ENCODE measurements around the gene ARHGDIB. TPM values are rescaled to one million over a fixed set of nuclear protein-coding genes. Genes with fewer than 3 reads are reported as not detected.
A peak's percentile ranks its signal among the peaks of the same experiment; 100 is the strongest.

ARHGDIB gene
- total RNA-seq, 1 experiment from 2014 or later = 1.6 TPM

GRCh38 chr12:14936224-14936861 is 25.1 kb downstream of the ARHGDIB start:
- ATAC-seq (peak; percentile 93), DNase-seq (ENCODE audit: low spot score) (peak; percentile 59)
- CTCF ChIA-PET = interaction anchor here (0.5 to 3.0 kb wide), 23 partner anchors 9 to 285 kb away, joined by 3 to 26 read pairs (median 5); partner anchors contain the start of genes C12orf60, PDE6H and RERG
- Mint-ChIP-seq H3K36me3 (no peaks in the 10 kb centered on the region), H3K4me1 (no peaks in the 10 kb centered on the region), H3K27me3 (ENCODE audit: low read depth) (no peaks in the 10 kb centered on the region), H3K4me3 (no peak overlapping the region), H3K27ac (no peak overlapping the region), H3K9me3 (no peaks in the 10 kb centered on the region)
- POLR2A ChIA-PET = no interaction called here
- TF ChIP-seq ZNF232 (CRISPR knock-in tag; IDR thresholded peaks at IDR 0.05) (no peak), MYBL2 (CRISPR knock-in tag; IDR thresholded peaks at IDR 0.05) (0 out of 2 replicates have a peak, but pooled peaks have one; percentile 32), ZNF138 (CRISPR knock-in tag; conservative IDR thresholded peaks at IDR 0.05) (no peak), ATF1 (CRISPR knock-in tag; IDR thresholded peaks at IDR 0.05) (no peak), OVOL2 (CRISPR knock-in tag; IDR thresholded peaks at IDR 0.05; ENCODE audit: borderline replicate concordance) (no peak), ZNF219 (CRISPR knock-in tag; IDR thresholded peaks at IDR 0.05; ENCODE audit: borderline replicate concordance) (no peak), PREB (CRISPR knock-in tag; IDR thresholded peaks at IDR 0.05; ENCODE audit: borderline replicate concordance) (no peak)
- TF ChIP-seq, protein P1, sequence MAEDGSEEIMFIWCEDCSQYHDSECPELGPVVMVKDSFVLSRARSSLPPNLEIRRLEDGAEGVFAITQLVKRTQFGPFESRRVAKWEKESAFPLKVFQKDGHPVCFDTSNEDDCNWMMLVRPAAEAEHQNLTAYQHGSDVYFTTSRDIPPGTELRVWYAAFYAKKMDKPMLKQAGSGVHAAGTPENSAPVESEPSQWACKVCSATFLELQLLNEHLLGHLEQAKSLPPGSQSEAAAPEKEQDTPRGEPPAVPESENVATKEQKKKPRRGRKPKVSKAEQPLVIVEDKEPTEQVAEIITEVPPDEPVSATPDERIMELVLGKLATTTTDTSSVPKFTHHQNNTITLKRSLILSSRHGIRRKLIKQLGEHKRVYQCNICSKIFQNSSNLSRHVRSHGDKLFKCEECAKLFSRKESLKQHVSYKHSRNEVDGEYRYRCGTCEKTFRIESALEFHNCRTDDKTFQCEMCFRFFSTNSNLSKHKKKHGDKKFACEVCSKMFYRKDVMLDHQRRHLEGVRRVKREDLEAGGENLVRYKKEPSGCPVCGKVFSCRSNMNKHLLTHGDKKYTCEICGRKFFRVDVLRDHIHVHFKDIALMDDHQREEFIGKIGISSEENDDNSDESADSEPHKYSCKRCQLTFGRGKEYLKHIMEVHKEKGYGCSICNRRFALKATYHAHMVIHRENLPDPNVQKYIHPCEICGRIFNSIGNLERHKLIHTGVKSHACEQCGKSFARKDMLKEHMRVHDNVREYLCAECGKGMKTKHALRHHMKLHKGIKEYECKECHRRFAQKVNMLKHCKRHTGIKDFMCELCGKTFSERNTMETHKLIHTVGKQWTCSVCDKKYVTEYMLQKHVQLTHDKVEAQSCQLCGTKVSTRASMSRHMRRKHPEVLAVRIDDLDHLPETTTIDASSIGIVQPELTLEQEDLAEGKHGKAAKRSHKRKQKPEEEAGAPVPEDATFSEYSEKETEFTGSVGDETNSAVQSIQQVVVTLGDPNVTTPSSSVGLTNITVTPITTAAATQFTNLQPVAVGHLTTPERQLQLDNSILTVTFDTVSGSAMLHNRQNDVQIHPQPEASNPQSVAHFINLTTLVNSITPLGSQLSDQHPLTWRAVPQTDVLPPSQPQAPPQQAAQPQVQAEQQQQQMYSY (CRISPR knock-in tag; IDR thresholded peaks at IDR 0.05) = no peak
- TF ChIP-seq, protein P2, sequence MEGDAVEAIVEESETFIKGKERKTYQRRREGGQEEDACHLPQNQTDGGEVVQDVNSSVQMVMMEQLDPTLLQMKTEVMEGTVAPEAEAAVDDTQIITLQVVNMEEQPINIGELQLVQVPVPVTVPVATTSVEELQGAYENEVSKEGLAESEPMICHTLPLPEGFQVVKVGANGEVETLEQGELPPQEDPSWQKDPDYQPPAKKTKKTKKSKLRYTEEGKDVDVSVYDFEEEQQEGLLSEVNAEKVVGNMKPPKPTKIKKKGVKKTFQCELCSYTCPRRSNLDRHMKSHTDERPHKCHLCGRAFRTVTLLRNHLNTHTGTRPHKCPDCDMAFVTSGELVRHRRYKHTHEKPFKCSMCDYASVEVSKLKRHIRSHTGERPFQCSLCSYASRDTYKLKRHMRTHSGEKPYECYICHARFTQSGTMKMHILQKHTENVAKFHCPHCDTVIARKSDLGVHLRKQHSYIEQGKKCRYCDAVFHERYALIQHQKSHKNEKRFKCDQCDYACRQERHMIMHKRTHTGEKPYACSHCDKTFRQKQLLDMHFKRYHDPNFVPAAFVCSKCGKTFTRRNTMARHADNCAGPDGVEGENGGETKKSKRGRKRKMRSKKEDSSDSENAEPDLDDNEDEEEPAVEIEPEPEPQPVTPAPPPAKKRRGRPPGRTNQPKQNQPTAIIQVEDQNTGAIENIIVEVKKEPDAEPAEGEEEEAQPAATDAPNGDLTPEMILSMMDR (IDR thresholded peaks at IDR 0.05) = 0 out of 2 replicates have a peak, but pooled peaks have one; percentile 21
- TF ChIP-seq, protein P3, sequence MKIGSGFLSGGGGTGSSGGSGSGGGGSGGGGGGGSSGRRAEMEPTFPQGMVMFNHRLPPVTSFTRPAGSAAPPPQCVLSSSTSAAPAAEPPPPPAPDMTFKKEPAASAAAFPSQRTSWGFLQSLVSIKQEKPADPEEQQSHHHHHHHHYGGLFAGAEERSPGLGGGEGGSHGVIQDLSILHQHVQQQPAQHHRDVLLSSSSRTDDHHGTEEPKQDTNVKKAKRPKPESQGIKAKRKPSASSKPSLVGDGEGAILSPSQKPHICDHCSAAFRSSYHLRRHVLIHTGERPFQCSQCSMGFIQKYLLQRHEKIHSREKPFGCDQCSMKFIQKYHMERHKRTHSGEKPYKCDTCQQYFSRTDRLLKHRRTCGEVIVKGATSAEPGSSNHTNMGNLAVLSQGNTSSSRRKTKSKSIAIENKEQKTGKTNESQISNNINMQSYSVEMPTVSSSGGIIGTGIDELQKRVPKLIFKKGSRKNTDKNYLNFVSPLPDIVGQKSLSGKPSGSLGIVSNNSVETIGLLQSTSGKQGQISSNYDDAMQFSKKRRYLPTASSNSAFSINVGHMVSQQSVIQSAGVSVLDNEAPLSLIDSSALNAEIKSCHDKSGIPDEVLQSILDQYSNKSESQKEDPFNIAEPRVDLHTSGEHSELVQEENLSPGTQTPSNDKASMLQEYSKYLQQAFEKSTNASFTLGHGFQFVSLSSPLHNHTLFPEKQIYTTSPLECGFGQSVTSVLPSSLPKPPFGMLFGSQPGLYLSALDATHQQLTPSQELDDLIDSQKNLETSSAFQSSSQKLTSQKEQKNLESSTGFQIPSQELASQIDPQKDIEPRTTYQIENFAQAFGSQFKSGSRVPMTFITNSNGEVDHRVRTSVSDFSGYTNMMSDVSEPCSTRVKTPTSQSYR (CRISPR knock-in tag; IDR thresholded peaks at IDR 0.05) = no peak

DNA sequence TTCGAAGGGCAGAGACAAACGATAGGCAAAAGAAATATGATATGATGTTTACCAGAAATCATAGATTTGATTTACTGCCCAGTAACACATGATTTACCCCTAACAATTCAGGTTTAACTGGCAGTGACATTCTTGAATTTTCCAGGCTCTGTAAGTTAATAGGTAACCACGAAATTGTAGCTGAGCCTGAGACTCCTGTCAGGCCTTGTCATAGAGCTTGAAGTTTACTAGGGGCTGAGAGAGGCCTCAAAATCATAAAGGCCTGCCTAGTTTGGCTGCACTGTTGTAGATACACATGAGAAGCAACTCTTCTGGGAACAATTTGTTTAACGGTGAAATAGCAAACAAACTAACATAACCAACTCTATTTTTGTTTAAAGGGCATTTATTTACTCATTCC is 26.4 kb downstream of the ARHGDIB start:
- Mint-ChIP-seq H3K27me3 (ENCODE audit: low read depth) (no peaks in the 10 kb centered on the region), H3K4me3 (no peak overlapping the region), H3K36me3 (no peaks in the 10 kb centered on the region), H3K27ac (no peak overlapping the region), H3K9me3 (no peaks in the 10 kb centered on the region), H3K4me1 (peaks cover 3% of the 10 kb centered on the region; the same call in 1 of the 2 replicates)
- DNase-seq (ENCODE audit: low spot score) = no peak
- ChIA-PET CTCF (interaction anchor here (2.3 kb wide), 1 partner anchor 22 kb away, joined by 10 read pairs; no protein-coding TSS in a partner anchor), POLR2A (no interaction called here)
- TF ChIP-seq, protein P4, sequence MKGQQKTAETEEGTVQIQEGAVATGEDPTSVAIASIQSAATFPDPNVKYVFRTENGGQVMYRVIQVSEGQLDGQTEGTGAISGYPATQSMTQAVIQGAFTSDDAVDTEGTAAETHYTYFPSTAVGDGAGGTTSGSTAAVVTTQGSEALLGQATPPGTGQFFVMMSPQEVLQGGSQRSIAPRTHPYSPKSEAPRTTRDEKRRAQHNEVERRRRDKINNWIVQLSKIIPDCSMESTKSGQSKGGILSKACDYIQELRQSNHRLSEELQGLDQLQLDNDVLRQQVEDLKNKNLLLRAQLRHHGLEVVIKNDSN (CRISPR knock-in tag; IDR thresholded peaks at IDR 0.05) = no peak
- TF ChIP-seq, protein P2 (IDR thresholded peaks at IDR 0.05) = no peak
- TF ChIP-seq FOXP1 (CRISPR knock-in tag; IDR thresholded peaks at IDR 0.05; ENCODE audit: borderline replicate concordance) (no peak), ZNF396 (CRISPR knock-in tag; IDR thresholded peaks at IDR 0.05; ENCODE audit: borderline replicate concordance) (no peak)
- ATAC-seq = no peak

Measured in WTC11 (cell line).